ENCODE results near the gene CARNS1.

The CARNS1 gene, protein sequence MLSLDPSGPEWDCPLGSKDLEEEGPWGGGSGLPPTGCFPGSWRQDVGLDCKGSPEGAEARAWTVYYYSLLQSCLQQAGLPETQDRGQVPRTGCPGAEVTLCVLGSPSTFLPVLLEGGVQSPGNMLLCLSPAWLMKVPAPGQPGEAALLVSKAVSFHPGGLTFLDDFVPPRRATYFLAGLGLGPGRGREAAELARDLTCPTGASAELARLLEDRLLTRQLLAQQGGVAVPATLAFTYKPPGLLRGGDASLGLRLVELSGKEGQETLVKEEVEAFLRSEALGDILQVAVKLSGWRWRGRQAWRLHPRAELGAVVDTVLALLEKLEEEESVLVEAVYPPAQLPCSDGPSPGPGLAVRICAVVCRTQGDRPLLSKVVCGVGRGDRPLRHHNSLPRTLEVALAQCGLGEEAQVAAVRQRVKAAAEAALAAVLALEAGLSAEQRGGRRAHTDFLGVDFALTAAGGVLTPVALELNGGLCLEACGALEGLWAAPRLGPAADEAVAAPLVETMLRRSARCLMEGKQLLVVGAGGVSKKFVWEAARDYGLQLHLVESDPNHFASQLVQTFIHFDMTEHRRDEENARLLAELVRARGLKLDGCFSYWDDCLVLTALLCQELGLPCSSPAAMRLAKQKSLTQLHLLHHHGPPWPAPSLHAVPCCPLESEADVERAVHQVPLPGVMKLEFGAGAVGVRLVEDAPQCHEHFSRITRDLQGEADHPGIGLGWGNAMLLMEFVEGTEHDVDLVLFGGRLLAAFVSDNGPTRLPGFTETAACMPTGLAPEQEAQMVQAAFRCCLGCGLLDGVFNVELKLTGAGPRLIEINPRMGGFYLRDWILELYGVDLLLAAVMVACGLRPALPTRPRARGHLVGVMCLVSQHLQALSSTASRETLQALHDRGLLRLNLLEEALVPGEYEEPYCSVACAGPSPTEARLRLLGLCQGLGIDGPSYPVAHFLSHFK

GRCh38 chr11:67415501-67416304 lies at the start of gene CARNS1:
Gene CARNS1, plus strand, starts transcription at chr11:67415678. Its CDS starts 522 bp downstream, at chr11:67416200.
- no peak for DNase-seq (ENCODE audit: low read depth in 1 of 2, low spot score in 1 of 2)

- DNase-seq (ENCODE audit: low read depth in 1 of 2, low spot score in 1 of 2) = no peak
Measured at GRCh38 chr11:67365736-67366444, 49.6 kb upstream of the CARNS1 start.

- no peak for DNase-seq (ENCODE audit: low read depth in 1 of 2, low spot score in 1 of 2)
Measured at GRCh38 chr11:67366546-67366945, 48.9 kb upstream of the CARNS1 start.

GRCh38 chr11:67366961-67367760 lies 48.3 kb upstream of the CARNS1 start:
- DNase-seq (ENCODE audit: low read depth in 1 of 2, low spot score in 1 of 2) = no peak

DNA sequence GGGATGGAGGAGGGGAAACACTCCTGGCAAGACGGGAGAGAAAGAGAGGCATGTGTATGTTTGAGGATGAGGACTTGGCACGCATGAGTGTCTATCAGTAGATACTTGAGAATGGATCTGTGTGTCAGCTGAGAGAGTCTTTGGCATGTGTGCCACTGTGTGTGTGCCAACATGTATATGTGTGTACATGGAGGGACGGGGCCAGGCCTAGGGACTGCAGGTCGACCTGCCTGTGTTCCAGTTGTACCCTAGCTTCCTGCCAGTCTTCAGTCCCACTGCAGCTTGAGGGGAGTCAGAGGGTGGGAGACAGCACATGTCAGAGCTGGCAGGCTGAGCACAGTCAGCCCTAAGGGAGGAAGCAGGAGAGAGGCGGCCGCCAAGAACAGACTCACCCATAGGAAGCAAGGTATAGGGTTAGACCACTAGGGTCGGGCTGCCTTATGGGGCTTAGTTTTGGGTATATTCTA lies 47.7 kb upstream of the CARNS1 start:
- DNase-seq (ENCODE audit: low read depth in 1 of 2, low spot score in 1 of 2) = no peak

DNA sequence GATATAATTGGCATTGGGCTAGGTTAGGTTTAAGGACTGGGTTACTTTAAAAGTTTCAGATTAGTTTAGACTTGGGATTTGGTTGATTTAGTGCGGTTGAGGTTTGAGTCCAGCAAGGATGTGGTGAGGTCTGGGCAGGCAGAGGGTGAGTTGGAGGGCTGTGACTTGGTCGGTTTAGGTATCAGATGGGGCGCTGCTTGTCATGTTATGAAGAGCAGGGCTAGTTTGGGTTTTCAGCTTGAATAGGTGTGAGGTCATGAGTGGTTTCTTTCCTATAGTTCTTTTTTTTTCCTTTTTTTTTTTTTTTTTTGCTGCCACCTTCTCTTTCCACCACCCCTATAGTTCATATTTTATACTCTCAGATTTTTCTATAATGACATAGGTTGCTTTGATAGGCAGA lies 46.9 kb upstream of the CARNS1 start:
- DNase-seq (ENCODE audit: low read depth in 1 of 2, low spot score in 1 of 2) = no peak

DNA sequence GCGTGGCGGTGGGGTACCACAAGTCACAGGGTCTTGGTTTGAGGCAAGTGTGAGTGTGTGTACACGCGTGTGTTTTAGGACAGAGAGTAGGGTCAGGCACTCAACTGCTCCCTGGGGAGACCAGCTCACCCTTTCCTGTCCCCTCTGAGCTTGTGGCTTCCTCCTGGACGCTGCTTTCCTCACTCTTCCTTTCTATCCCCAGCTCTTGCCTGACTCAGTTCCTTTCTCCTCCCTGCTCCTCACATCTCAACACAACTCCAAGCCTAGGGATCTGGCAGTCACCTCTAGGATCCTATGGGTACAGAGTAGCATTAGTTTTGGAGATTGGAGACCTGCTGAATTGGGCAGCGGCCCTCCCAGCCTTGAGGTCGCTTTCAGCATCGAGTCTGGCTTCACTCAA lies 46.2 kb upstream of the CARNS1 start:
- no peak for DNase-seq (ENCODE audit: low read depth in 1 of 2, low spot score in 1 of 2)

- DNase-seq (ENCODE audit: low read depth in 1 of 2, low spot score in 1 of 2) = no peak
Measured at GRCh38 chr11:67369801-67370284, 45.6 kb upstream of the CARNS1 start.

DNA sequence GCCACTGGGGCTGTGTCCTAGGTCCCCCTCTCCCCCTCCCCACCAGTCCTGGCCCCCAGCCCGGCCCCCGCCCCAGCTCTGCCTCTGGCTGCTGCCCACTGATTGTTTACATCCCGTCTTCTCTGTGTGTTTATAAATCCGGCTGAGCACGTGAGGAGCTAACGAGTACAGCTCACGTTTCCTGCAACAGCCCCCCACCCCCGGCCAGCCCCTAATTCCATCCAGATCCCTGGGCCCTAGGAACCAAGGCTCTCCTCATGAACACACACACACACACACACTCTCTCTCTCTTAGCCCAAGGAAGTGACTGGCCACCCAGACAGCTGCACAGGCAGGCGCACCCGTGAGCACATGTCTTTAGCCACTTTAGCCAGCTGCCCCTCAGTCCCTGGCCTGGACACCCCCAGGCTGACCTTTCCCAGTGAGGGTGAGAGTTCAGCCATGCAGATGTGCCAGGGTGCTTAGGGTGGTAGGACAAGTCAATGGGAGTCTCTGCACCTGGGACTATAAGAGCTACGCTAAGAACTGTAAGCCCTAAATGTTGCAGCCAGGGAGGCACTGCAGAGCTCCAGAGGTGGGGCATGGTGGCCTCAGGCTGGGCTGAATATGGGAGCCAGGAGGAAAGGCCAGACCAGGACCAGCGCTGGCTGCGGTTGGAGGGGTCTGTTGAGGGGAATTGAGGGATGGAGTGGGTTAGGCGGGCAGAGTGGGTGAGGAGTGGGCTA lies 45.0 kb upstream of the CARNS1 start:
- DNase-seq (ENCODE audit: low read depth in 1 of 2, low spot score in 1 of 2) = no peak

GRCh38 chr11:67371189-67371910 lies 44.1 kb upstream of the CARNS1 start:
- DNase-seq (ENCODE audit: low read depth in 1 of 2, low spot score in 1 of 2) = no peak

DNA sequence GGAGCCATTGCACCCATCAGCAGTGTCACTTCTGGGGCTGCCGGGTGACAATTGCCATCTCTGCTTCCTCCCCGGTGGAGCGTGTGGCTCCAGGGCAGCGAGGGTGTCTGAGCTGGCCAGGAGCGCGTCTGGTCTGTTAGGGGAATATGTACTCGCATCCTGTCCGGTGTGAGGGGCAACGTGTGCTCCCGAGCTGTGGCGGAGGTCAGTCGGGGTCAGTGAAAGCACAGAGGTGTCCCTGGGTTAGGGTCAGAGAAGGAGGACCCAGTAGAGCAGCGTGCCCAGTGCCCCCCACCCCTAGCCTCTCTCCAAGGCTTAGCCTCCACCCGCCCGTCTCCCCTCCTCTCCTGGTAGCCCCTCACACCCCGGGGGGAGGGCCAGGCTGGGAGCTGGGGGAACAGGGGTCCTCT lies 43.6 kb upstream of the CARNS1 start:
- DNase-seq (ENCODE audit: low read depth in 1 of 2, low spot score in 1 of 2) = no peak

DNA sequence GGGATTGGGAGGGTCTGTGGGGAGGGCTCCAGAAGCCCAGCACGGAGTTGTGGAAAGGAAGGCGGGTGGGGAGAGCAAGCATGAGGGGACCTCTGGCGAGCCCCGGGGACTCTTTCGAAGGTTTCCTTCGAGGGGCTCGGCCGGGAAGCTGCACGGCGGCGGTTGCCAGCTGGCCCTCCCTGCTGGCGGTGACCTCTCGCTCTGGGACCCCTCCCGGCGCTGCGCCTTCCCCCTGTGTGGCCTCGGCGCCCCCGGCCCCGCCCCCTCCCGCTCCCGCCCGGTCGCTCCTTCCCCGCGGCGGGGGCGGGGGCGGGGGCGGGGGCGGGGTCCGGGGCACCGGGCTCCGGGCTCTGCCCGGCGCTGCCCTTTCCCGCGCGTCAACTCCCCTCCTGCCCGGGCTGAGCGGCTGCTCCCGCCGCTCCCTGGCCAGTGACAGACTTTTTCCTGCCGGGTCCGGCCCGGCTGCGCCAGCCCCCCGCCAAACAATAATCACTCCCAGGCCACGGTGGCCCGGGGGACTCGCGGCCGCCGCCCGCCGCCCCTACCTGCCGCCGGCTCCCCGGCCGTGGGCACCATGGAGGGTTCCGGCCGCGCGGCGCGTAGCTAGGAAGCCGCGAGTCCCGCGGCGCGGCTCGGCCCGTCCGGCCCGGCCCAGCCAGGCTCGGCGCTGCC lies 43.0 kb upstream of the CARNS1 start:
- DNase-seq (ENCODE audit: low read depth in 1 of 2, low spot score in 1 of 2) = no peak

DNA sequence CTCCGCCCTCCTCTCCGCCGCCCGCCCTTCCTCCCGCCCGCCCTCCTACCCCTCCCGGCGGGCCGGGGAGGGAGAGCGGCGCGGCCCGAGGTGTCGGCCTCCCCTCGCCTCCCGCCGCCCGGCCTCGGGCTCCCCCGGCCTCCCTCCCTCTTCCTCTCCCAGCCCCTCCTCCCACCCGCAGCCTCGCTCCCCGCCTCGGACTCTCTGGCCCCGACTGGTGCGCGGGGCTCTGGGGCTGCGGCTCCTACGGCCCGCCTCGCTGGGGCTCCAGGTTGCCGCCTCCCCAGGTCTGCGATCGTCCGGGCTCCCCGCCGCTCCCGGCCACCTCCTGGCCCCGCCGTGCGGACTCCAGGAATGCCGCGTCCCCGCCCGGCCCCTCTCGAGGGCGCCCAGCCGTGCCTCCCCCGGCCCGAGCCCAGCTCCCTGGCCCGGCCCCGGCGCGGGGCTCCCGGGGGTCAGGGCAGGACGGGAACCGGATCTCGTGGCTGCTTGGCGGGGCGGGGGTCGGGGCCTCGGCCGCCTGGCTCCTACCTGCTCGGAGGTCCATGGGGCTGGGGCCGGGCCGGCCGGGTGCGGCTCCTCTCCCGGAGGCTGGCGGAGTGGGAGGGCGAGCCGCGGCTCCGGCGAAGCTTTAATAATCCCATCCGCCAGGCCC lies 42.4 kb upstream of the CARNS1 start, which contains the start of gene CLCF1:
Gene CLCF1, minus strand, starts transcription at position 606 of the 655 bp plus-strand sequence. Its CDS starts 59 bp downstream, at position 547.
- DNase-seq (ENCODE audit: low read depth in 1 of 2, low spot score in 1 of 2) = no peak

- peak; percentile 36 to 54 for DNase-seq (ENCODE audit: low read depth in 1 of 2, low spot score in 1 of 2)
Measured at GRCh38 chr11:67373648-67374570, 41.6 kb upstream of the CARNS1 start.

GRCh38 chr11:67374571-67375281 lies 40.8 kb upstream of the CARNS1 start:
- DNase-seq (ENCODE audit: low read depth in 1 of 2, low spot score in 1 of 2) = no peak
